Keratinocyte (primary cell): ENCODE data around the gene EXD2.

Experiments used
- EZH2 ChIP-seq: IDR thresholded peaks from one replicate; pipeline ENCODE4 v1.6.1; 2012; ENCODE audit warnings: inconsistent platforms, mild to moderate bottlenecking, low read length, moderate library complexity
- TF ChIP-seq, protein P1 (sequence below), 3 experiments: IDR thresholded peaks in 1 of 3; conservative IDR thresholded peaks in 1 of 3; optimal IDR thresholded peaks in 1 of 3; 2 replicates in 2 of 3; 3 replicates in 1 of 3; pipeline versions ENCODE3 to v1.5.1; 2011; ENCODE audit warnings: low read length in 3 of 3, mild to moderate bottlenecking in 3 of 3, moderate library complexity in 2 of 3, control low read depth in 1 of 3, inconsistent platforms in 1 of 3; ENCODE audit not compliant: insufficient read depth in 2 of 3; ENCODE audit errors: extremely low read depth in 1 of 3

GRCh38 chr14:69208666-69209065 lies 17.4 kb downstream of the EXD2 start:
- TF ChIP-seq EZH2: no peak
- TF ChIP-seq, protein P1, sequence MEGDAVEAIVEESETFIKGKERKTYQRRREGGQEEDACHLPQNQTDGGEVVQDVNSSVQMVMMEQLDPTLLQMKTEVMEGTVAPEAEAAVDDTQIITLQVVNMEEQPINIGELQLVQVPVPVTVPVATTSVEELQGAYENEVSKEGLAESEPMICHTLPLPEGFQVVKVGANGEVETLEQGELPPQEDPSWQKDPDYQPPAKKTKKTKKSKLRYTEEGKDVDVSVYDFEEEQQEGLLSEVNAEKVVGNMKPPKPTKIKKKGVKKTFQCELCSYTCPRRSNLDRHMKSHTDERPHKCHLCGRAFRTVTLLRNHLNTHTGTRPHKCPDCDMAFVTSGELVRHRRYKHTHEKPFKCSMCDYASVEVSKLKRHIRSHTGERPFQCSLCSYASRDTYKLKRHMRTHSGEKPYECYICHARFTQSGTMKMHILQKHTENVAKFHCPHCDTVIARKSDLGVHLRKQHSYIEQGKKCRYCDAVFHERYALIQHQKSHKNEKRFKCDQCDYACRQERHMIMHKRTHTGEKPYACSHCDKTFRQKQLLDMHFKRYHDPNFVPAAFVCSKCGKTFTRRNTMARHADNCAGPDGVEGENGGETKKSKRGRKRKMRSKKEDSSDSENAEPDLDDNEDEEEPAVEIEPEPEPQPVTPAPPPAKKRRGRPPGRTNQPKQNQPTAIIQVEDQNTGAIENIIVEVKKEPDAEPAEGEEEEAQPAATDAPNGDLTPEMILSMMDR (optimal IDR thresholded peaks at IDR 0.05 in 1 of 3, IDR thresholded peaks at IDR 0.05 in 1 of 3, conservative IDR thresholded peaks at IDR 0.05 in 1 of 3; ENCODE audit: extremely low read depth in 1 of 3, insufficient read depth in 2 of 3, low read length in 3 of 3): no peak
